T-helper 2 cell treated with Interferon-gamma antibody and Interleukin-4, amounts not matched to agents 5 μg/mL and 100 μg/mL, for 36 hours (primary cell): ENCODE data around the gene DCANP1.
A peak's percentile ranks its signal among the peaks of the same experiment; 100 is the strongest.

Source experiments
- DNase-seq: peaks from one replicate; pipeline ENCODE4 v3.0.0; 2021; ENCODE audit warnings: low spot score
- H3K27ac Mint-ChIP-seq: one replicate; pipeline ENCODE4 v1.8.0; 2021; ENCODE audit warnings: mild to moderate bottlenecking, mixed read lengths
- H3K27me3 Mint-ChIP-seq: one replicate; pipeline ENCODE4 v1.8.0; 2021; ENCODE audit warnings: low read depth, mixed read lengths
- H3K36me3 Mint-ChIP-seq: one replicate; pipeline ENCODE4 v1.8.0; 2021; ENCODE audit warnings: low read depth, mixed read lengths
- H3K4me1 Mint-ChIP-seq: one replicate; pipeline ENCODE4 v1.8.0; 2021; ENCODE audit warnings: low read depth, mixed read lengths
- H3K4me3 Mint-ChIP-seq: one replicate; pipeline ENCODE4 v1.8.0; 2022; ENCODE audit warnings: mild to moderate bottlenecking, moderate library complexity, mixed read lengths
- H3K9me3 Mint-ChIP-seq: one replicate; pipeline ENCODE4 v1.8.0; 2021; ENCODE audit warnings: mixed read lengths

DCANP1 gene

GRCh38 chr5:135456238-135457099 lies 9.3 kb upstream of the DCANP1 start:
- Mint-ChIP-seq H3K4me3 (no peak overlapping the region), H3K27ac (no peak overlapping the region), H3K27me3 (peaks cover 18% of the 10 kb centered on the region), H3K36me3 (no peaks in the 10 kb centered on the region), H3K9me3 (no peaks in the 10 kb centered on the region), H3K4me1 (no peaks in the 10 kb centered on the region)
- DNase-seq = peak; percentile 10

GRCh38 chr5:135455876-135456237 lies 8.7 kb upstream of the DCANP1 start:
- Mint-ChIP-seq H3K4me3 (no peak overlapping the region), H3K27ac (no peak overlapping the region), H3K27me3 (peaks cover 14% of the 10 kb centered on the region), H3K4me1 (no peaks in the 10 kb centered on the region), H3K9me3 (no peaks in the 10 kb centered on the region), H3K36me3 (no peaks in the 10 kb centered on the region)
- no peak for DNase-seq

GRCh38 chr5:135454946-135455345 lies 7.8 kb upstream of the DCANP1 start:
- Mint-ChIP-seq H3K4me3 (no peak overlapping the region), H3K4me1 (no peaks in the 10 kb centered on the region), H3K36me3 (no peaks in the 10 kb centered on the region), H3K27ac (no peak overlapping the region), H3K27me3 (peaks cover 9% of the 10 kb centered on the region), H3K9me3 (no peaks in the 10 kb centered on the region)
- DNase-seq = no peak

- Mint-ChIP-seq H3K4me1 (no peaks in the 10 kb centered on the region), H3K4me3 (no peak overlapping the region), H3K9me3 (no peaks in the 10 kb centered on the region), H3K27me3 (peaks cover 5% of the 10 kb centered on the region), H3K27ac (no peak overlapping the region), H3K36me3 (no peaks in the 10 kb centered on the region)
- no peak for DNase-seq
These were observed 6.5 kb upstream of the DCANP1 start for GRCh38 chr5:135453613-135454012.

GRCh38 chr5:135452321-135453030 lies 5.3 kb upstream of the DCANP1 start, which contains the start of gene TIFAB:
TSS of gene TIFAB (minus strand) at chr5:135452351. CDS start at chr5:135449939, 2,412 bp downstream.
- no peaks in the 10 kb centered on the region for H3K4me1 Mint-ChIP-seq
- H3K27me3 Mint-ChIP-seq = peaks cover 5% of the 10 kb centered on the region
- H3K36me3 Mint-ChIP-seq = no peaks in the 10 kb centered on the region
- no peaks in the 10 kb centered on the region for H3K9me3 Mint-ChIP-seq
- no peak within 1 kb of the TSS for H3K4me3 Mint-ChIP-seq
- DNase-seq = no peak
- no peak within 1 kb of the TSS for H3K27ac Mint-ChIP-seq

- Mint-ChIP-seq H3K36me3 (no peaks in the 10 kb centered on the region), H3K27ac (no peak overlapping the region), H3K9me3 (no peaks in the 10 kb centered on the region), H3K27me3 (peaks cover 5% of the 10 kb centered on the region), H3K4me1 (no peaks in the 10 kb centered on the region), H3K4me3 (no peak overlapping the region)
- no peak for DNase-seq
These were observed 4.6 kb upstream of the DCANP1 start for GRCh38 chr5:135451581-135452320.

- no peak for DNase-seq
- Mint-ChIP-seq H3K27me3 (peaks cover 11% of the 10 kb centered on the region), H3K4me1 (no peaks in the 10 kb centered on the region), H3K27ac (no peak overlapping the region), H3K9me3 (no peaks in the 10 kb centered on the region), H3K4me3 (no peak overlapping the region), H3K36me3 (no peaks in the 10 kb centered on the region)
These were observed 3.8 kb upstream of the DCANP1 start for GRCh38 chr5:135450952-135451351.

GRCh38 chr5:135450336-135450735 lies 3.2 kb upstream of the DCANP1 start:
- Mint-ChIP-seq H3K27me3 (peaks cover 12% of the 10 kb centered on the region), H3K4me1 (no peaks in the 10 kb centered on the region), H3K27ac (no peak overlapping the region), H3K36me3 (no peaks in the 10 kb centered on the region), H3K9me3 (no peaks in the 10 kb centered on the region), H3K4me3 (no peak overlapping the region)
- no peak for DNase-seq

- H3K9me3 Mint-ChIP-seq = no peaks in the 10 kb centered on the region
- H3K27me3 Mint-ChIP-seq = peaks cover 12% of the 10 kb centered on the region
- H3K27ac Mint-ChIP-seq = no peak overlapping the region
- H3K4me1 Mint-ChIP-seq = no peaks in the 10 kb centered on the region
- no peaks in the 10 kb centered on the region for H3K36me3 Mint-ChIP-seq
- no peak overlapping the region for H3K4me3 Mint-ChIP-seq
- no peak for DNase-seq
These were observed 2.5 kb upstream of the DCANP1 start for GRCh38 chr5:135449644-135450043.

GRCh38 chr5:135448791-135449507 lies 1.8 kb upstream of the DCANP1 start:
- no peaks in the 10 kb centered on the region for H3K9me3 Mint-ChIP-seq
- no peak overlapping the region for H3K4me3 Mint-ChIP-seq
- no peak for DNase-seq
- no peaks in the 10 kb centered on the region for H3K4me1 Mint-ChIP-seq
- H3K36me3 Mint-ChIP-seq = no peaks in the 10 kb centered on the region
- H3K27me3 Mint-ChIP-seq = peaks cover 10% of the 10 kb centered on the region
- H3K27ac Mint-ChIP-seq = no peak overlapping the region

GRCh38 chr5:135448071-135448739 lies 1.1 kb upstream of the DCANP1 start:
- H3K27me3 Mint-ChIP-seq = peaks cover 8% of the 10 kb centered on the region
- no peak overlapping the region for H3K27ac Mint-ChIP-seq
- H3K9me3 Mint-ChIP-seq = no peaks in the 10 kb centered on the region
- H3K4me1 Mint-ChIP-seq = no peaks in the 10 kb centered on the region
- no peak for DNase-seq
- H3K4me3 Mint-ChIP-seq = no peak overlapping the region
- H3K36me3 Mint-ChIP-seq = no peaks in the 10 kb centered on the region

GRCh38 chr5:135446615-135447014 lies 533 bp downstream of the DCANP1 start:
- peaks cover 6% of the 10 kb centered on the region for H3K27me3 Mint-ChIP-seq

GRCh38 chr5:135446206-135446605 lies 942 bp downstream of the DCANP1 start:
- H3K36me3 Mint-ChIP-seq = no peaks in the 10 kb centered on the region
- no peak overlapping the region for H3K27ac Mint-ChIP-seq

More at GRCh38 chr5:135446615-135447014, 533 bp downstream of the DCANP1 start:
- Mint-ChIP-seq H3K4me3 (no peak overlapping the region), H3K36me3 (no peaks in the 10 kb centered on the region), H3K9me3 (no peaks in the 10 kb centered on the region), H3K4me1 (no peaks in the 10 kb centered on the region), H3K27ac (no peak overlapping the region)
- DNase-seq = no peak

More at GRCh38 chr5:135446206-135446605, 942 bp downstream of the DCANP1 start:
- DNase-seq = no peak
- Mint-ChIP-seq H3K4me3 (no peak overlapping the region), H3K27me3 (peaks cover 6% of the 10 kb centered on the region), H3K4me1 (no peaks in the 10 kb centered on the region), H3K9me3 (no peaks in the 10 kb centered on the region)
